Measurements from ENCODE around the gene NFATC1.

- no peak for TF ChIP-seq FOXM1 (IDR thresholded peaks at IDR 0.05; ENCODE audit: low read depth)
- TF ChIP-seq RAD21 (IDR thresholded peaks at IDR 0.05; ENCODE audit: low read length) = no peak
- TF ChIP-seq MAX (IDR thresholded peaks at IDR 0.05; ENCODE audit: low read depth) = no peak
- no peak for TF ChIP-seq TAF1 (IDR thresholded peaks at IDR 0.05; ENCODE audit: borderline replicate concordance, low read depth, low read length)
- no peak for TF ChIP-seq CTCF (IDR thresholded peaks at IDR 0.05)
- no peak for TF ChIP-seq NFIC (IDR thresholded peaks at IDR 0.05; ENCODE audit: borderline replicate concordance)
- TF ChIP-seq MEF2A (IDR thresholded peaks at IDR 0.05; ENCODE audit: borderline replicate concordance, low read depth) = no peak
- no peak for TF ChIP-seq EZH2phosphoT487 (IDR thresholded peaks at IDR 0.05; ENCODE audit: borderline replicate concordance, low read depth)
- TF ChIP-seq TCF12 (IDR thresholded peaks at IDR 0.05) = no peak
- TF ChIP-seq JUND (IDR thresholded peaks at IDR 0.05) = no peak
- TF ChIP-seq EP300 (IDR thresholded peaks at IDR 0.05; ENCODE audit: borderline replicate concordance in 1 of 2, low read depth in 1 of 2, low read length in 1 of 2) = no peak
Observed at GRCh38 chr18:79389689-79390088, 6.0 kb upstream of the NFATC1 start.
